ENCODE results near the gene C5orf24.
"Not testable (repeated sequence)": the region's sequence is repeated elsewhere in the genome, so short reads cannot be mapped to it uniquely, and the experiment has no call there.

C5orf24 gene

DNA sequence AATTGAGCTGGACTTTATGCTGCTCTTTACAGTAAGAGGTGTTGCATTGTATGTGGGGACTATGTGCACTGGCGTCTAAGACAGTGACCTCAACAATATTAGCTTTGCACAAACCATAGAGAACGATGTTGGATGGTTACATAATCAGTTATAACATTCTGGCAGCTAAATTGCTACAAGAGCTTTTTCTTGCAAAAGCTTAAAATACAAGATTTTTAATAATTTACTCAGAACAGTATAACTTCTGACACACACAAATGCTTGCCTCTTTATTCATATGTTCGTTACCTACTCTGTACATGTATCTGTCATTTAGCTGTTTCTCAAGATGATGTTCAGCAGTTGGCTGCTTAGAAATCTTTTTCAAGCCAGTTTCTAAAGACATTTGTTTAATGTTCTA is 11.6 kb downstream of the C5orf24 start:
- DNase-seq (ENCODE audit: low spot score) = no peak

DNA sequence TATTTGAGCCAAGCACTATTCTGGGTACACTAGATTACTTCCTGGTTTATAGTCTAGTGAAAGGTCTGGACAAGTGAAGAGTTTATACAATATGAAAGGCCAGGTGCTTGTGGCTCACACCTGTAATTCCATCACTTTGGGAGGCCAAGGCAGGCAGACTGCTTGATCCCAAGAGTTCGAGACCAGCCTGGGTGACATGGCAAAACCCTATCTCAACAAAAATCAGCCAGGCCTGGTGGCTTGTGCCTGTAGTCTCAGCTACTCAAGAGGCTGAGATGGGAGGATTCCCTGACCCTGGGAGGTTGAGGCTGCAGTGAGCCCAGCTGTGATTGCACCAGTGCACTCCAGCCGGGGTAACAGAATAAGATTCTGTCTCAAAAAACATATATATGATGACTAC is 18.9 kb downstream of the C5orf24 start:
- DNase-seq (ENCODE audit: low spot score) = no peak

DNA sequence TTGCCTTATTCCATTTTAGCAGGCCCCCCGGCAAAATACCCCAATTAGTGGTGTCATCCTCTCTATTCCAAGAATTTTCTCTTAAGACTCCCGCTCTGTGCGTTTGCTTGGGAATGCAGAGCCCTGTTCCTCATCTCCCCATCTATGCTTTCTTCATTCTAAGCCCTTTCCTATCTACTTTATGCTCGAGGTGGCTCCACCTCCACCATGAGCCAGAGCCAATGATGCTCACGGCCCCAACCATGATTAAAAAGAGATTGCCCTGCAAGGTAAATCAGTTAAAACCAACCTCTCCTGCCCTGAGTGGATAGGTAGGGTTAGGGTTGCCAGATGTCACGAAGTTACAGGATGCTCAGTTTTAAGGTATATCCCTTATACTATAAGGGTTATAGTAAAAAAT is 27.7 kb downstream of the C5orf24 start:
- no peak for DNase-seq (ENCODE audit: low spot score)

DNA sequence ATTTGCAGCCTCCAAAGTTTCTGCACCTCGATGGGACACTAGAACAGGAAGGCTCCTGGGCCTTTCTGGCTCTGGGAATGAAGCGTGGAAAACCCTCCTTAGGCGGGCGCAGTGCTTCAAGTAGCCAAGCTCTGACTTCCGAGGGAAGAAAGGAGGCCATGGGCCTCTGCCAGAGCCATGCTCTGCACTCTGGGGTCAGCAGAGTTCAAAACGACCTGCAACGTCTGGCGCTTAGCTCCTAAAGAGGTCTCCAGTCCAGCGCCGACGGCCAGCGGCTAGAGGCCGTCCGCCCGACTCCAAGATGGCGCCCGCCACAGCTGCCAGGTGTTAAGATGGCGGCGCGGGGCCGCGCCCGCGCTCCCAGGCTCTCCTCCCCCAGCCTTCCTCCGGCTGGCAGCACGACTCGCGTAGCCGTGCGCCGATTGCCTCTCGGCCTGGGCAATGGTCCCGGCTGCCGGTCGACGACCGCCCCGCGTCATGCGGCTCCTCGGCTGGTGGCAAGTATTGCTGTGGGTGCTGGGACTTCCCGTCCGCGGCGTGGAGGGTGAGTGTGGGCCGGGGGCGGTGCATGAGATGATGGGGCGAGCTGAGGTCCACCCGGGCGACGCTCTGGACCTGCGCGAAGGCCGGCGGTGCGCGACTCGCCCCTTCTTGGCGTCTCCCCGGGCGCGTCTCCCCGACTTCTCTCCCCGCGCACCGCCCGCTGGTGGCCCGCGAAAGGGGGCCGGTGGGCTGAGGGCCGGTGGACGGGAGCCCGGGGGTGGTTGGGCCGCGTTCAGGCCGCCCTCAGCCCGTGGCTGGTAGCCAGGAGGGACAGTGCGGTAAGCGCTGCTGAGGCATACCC is 28.4 kb downstream of the C5orf24 start, which contains the start of gene TXNDC15:
Gene TXNDC15, plus strand, starts transcription at position 385 of the 844 bp plus-strand sequence. Its CDS starts 57 bp downstream, at position 442.
- peak; percentile 96 for DNase-seq (ENCODE audit: low spot score)

DNA sequence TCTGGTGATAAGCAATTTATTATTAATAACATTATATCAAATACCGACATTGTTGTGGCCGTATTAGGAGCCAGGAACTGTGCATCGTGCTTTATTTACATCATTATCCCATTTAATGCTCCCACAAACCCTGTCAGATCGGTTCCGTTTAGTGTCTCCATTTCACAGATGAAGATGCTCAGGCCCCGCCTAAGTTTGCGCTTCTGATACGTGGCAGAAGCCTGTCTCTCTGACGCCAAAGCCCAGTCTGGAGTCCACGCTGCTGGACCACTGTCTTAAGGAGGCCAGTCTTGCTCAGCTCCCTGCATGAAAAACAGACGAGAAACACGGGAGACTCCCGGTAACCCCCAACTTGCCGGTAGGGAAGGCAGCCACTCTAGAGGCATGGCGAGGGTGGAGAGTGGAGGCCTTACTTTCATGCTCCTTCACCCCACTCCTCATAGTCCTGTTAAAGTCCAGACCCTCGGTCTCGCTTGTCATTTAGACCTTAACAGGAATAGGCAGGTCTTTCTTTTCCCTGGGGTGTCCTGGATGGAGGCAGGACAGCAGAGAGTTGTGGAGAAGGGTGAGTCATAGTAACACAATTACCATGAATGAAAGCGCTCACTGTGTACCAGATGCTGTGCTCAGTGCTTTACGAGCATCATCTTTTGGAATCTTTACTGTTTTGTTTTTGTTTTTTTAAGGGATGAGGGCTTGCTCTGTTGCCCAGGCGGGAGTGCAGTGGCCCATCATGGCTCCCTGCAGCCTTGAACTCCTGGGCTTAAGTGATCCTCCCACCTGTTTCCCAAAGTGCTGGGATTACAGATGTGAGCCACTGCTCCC is 29.3 kb downstream of the C5orf24 start:
- DNase-seq (ENCODE audit: low spot score) = peak; percentile 19

DNA sequence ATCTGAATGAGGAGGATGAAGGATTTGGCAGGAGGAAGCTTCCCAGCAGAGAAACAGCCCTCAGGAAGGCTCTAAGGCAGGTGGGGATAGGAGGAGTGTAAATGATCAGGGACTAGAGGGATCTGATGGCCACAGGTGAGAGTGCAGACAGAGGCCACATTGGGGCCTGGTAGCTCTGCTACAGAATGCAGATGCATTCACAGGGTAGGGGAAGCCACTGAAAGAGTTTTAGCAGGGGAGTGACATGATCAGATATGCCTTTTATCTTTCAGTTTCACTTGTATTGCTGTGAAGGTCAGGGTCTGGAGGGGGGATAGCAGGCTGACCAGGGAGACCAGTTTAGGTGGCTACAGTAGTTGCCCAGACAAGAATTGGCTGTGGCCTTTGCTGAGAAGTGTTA is 31.4 kb downstream of the C5orf24 start:
- DNase-seq (ENCODE audit: low spot score) = no peak

DNA sequence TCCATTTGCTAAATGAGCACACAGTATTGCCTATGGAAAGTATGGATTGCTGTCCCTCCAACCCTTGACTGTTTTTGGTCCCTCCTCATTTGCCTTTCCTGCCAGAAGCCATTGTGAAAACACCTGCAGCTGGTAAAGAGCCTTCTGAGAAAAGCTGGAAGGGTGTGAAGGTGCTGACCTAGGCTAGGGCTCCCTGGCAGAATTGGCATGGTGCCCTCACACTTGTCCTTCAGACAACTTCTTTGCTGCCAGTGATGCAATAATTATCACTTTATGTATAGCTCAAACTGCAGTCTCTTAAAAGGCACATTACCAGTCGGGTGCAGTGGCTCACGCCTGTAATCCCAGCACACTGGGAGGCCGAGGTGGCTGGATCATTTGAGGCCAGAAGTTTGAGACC is 32.6 kb downstream of the C5orf24 start:
- DNase-seq (ENCODE audit: low spot score) = no peak

DNA sequence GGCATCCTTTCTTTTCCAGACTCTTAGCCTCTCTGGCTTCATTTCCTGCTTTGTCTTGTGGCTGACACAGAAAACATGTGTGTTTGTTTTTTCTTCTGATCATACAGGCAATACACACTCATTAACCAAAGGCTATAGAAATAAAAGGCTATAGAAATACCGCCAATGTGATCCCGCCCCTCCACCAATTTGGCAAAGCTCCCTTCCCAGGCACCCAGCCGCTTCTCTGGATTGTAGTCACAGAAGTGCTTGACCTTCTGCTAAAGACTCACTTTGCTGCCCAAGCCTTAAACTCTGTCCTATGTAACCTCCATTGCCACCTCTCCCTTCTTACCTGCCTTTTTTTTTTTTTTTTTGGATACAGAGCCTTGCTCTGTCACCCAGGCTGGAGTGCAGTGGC is 33.7 kb downstream of the C5orf24 start:
- no peak for DNase-seq (ENCODE audit: low spot score)

DNA sequence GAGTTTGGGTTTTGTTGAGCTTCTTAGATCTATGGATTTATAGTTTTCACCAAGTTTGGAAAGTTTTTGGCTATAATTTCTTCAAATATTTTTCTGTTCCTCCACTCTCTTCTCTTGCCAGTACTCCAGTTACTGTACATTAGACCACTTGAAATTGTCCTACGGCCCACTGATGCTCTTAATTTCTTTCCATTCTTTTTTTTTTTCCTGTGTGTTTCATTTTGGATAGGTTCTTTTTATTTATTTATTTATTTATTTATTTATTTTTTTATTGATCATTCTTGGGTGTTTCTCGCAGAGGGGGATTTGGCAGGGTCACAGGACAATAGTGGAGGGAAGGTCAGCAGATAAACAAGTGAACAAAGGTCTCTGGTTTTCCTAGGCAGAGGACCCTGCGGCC is 35.2 kb downstream of the C5orf24 start:
- not testable (repeated sequence) for DNase-seq (ENCODE audit: low spot score)

DNA sequence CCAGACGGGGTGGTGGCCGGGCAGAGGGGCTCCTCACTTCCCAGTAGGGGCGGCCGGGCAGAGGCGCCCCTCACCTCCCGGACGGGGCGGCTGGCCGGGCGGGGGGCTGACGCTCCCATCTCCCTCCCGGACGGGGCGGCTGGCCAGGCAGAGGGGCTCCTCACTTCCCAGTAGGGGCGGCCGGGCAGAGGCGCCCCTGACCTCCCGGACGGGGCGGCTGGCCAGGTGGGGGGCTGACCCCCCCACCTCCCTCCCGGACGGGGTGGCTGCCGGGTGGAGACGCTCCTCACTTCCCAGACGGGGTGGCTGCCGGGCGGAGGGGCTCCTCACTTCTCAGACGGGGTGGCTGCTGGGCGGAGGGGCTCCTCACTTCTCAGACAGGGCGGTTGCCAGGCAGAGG is 35.9 kb downstream of the C5orf24 start:
- DNase-seq (ENCODE audit: low spot score) = not testable (repeated sequence)

DNA sequence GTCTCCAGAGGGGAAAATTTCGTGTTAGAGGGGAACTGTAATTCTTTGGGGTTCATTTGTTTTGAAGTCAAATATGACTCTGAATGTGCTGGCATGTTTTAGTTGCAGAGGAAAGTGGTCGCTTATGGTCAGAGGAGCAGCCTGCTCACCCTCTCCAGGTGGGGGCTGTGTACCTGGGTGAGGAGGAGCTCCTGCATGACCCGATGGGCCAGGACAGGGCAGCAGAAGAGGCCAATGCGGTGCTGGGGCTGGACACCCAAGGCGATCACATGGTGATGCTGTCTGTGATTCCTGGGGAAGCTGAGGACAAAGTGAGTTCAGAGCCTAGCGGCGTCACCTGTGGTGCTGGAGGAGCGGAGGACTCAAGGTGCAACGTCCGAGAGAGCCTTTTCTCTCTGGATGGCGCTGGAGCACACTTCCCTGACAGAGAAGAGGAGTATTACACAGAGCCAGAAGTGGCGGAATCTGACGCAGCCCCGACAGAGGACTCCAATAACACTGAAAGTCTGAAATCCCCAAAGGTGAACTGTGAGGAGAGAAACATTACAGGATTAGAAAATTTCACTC is 41.9 kb downstream of the C5orf24 start:
- no peak for DNase-seq (ENCODE audit: low spot score)

DNA sequence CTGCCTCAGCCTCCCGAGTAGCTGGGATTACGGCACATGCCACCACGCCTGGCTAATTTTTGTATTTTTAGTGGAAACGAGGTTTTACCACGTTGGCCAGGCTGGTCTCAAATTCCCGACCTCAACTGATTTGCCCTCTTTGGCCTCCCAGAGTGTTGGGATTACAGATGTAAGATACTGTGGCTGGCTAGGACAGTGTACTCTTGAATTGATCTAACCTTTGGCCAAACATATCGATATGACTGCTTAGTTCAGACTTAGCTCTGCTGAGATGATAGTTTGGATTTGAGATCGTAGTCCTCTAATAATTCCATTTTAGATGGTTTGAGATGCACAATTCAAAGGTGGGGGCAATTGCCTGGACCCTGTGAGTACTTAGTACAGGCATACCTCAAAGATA is 43.6 kb downstream of the C5orf24 start:
- DNase-seq (ENCODE audit: low spot score) = no peak

DNA sequence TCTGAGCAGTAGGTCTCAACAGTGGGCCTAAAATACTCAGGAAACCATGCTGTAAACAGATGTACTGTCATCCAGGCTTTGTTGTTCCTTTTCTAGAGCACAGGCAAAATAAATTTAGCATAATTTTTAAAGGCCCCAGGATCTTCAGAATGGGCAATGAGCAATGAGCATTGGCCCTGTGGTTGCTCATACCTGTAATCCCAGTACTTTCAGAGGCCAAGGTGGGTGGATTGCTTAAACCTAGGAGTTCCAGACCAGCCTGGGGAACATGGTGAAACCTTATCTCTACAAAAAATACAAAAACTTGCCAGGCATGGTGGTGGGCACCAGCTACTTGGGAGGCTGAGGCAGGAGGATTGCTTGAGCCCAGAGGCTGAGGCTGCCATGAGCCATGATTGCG is 45.7 kb downstream of the C5orf24 start:
- DNase-seq (ENCODE audit: low spot score) = no peak

DNA sequence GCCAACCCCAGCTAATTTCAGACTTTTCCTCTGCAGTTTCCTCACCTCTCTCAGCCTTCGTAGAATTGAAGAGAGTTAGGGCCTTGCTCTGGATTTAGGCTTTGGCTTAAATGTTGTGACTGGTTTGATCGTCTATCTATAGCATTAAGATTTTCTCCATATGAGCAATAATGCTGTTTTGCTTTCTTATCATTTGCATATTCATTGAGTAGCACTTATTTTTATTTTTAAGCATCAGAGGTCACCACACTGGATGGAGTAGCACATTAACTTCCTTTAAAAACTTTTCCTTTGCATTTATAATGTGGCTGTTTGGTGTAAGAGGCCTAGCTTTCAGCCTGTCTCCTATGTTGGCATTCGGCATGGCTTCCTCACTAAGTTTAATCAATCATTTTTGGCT is 46.5 kb downstream of the C5orf24 start:
- no peak for DNase-seq (ENCODE audit: low spot score)

DNA sequence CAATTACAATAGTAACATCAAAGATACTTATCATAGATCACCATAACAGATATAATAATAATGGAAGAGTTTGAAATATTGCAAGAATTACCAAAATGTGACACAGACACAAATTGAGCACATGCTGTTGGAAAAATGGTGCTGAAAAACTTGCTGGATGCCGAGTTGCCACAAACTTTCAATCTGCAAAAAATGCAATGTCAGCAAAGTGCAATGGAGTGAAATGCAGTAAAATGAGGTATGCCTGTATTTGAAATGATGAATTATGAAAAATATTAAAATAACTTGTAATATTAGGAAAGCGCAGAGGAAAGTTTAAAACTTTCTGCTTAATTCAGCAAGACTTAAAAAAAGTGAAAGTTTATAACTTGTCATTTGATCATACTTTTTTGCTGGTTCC is 47.2 kb downstream of the C5orf24 start:
- no peak for DNase-seq (ENCODE audit: low spot score)

DNA sequence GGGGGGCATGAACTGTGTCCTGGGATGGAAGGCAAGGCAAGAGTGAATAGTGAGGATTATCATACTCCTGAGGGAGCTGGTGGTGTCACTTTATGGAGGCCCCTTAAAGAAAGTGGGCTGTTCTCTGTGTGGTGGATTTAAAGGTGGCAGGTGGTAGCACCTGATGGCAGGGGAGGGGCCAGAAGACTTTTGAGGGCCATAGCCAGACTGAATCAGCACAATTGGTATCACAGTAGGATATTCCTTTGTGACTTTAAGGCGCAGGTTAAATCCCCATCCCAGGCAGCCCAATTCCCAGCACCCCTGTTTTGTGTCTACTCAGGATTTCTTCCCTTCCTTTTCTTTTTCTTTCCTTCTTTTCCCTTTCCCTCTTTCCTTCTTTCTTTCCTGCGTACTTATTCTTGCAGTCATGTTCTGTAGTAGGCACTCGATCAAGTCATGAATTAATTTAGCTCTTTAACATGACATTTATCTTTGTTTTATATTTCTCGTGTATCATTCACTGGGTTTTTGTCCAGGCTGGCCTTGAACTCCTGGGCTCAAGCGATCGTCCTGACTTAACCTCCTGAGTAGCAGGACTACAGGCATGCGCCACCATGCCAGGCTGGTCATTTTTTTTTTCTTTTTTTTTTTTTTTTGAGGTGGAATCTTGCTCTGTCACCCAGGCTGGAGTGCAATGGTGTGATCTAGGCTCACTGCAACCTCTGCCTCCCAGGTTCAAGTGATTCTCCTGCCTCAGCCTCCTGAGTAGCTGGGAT is 48.2 kb downstream of the C5orf24 start:
- no peak for DNase-seq (ENCODE audit: low spot score)

DNA sequence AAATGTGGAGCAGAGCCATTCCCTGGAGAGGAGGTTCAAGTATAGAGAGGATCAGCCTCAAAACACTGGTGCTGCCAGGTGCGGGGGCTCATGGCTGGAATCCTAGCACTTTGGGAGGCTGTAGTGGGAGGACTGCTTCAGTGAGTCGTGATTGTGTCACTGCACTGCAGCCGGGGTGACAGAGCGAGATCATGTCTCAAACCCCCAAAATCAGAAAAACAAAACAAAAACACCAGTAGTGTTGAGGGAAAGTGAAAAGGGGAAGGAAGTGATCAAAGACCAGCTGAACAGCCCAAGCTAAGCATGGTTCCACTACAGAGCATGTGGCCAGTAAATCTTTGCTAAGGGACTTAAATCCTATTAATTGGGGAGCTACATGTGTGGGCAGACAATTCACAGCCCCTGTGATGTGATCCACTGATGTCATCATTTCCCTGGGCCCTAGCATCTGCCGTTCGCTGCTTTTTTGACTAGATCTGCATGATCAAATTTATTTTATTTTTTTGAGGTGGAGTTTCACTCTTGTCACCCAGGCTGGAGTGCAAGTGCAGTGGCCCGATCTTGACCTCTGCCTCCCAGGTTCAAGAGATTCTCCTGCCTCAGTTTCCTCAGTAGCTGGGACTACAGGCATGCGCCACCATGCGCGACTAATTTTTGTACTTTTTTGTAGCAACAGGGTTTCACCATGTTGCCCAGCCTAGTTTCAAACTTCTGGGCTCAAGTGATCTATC is 56.5 kb downstream of the C5orf24 start:
- DNase-seq (ENCODE audit: low spot score) = no peak

DNA sequence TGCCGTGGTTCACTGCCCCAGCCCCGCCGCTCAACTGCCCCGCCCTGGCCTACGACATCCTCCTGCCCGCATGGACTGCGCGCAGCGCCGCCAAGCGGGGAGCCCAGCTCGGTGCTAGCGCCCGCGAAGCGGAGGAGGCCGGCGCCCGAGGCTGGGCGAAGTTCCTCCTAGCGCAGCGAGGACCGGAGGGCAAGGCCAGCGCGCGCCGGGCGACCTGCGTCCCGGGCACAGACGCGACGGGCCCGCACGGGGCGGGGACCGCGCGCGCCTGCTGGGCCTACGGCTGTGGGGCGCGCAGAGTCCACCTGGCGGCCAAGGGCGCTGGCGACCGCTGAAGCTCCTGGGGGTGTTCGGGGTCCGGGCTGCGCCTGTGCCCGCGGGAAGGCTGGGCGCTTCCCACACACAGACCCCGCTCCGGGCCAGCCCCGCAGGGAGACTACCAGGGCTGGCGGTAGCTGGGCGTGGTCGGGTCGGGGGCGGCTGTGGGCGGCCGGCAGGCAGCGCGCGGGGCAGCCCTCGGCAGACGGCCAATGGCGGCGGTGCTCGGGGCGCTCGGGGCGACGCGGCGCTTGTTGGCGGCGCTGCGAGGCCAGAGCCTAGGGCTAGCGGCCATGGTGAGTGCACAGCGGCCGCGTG is 59.0 kb downstream of the C5orf24 start, which contains the start of gene PCBD2:
Gene PCBD2, plus strand, starts transcription at position 522 of the 636 bp plus-strand sequence. Its CDS starts 9 bp downstream, at position 531.
- DNase-seq (ENCODE audit: low spot score) = peak; percentile 92

DNA sequence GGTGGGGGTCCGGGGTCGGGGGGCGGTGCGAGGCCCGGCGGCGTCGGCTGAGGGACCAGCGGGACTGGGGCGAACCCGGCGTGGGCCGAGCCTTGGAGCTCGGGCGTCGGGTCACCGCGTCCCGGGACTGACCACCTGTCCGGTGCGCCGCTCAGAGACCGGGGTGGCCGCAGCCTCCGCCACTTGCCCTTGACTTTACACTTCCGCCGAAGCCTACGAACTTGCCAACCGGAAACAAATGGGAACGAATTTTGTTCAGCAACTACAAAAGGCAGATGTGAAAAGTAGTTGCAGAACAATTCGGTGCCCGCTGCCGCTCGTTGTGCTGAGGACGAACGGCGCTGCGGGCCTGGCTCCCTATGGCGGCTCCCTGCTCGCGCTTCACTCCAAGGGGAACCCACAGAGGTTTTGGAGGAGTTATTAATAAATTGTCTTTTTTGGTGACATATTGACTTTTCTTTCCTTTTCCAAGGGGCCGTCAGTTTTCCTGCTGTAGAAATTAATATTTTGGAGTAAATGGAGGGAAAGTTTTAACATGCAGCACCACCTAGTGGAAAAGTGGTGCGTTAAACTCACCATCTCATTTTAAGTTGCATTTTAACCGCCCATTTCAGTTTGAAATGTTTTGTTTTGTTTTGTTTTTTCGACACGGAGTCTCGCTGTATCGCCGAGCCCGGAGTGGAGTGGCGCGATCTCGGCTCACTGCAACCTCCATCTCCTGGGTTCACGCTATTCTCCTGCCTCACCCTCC is 59.7 kb downstream of the C5orf24 start:
- peak; percentile 42 for DNase-seq (ENCODE audit: low spot score)

DNA sequence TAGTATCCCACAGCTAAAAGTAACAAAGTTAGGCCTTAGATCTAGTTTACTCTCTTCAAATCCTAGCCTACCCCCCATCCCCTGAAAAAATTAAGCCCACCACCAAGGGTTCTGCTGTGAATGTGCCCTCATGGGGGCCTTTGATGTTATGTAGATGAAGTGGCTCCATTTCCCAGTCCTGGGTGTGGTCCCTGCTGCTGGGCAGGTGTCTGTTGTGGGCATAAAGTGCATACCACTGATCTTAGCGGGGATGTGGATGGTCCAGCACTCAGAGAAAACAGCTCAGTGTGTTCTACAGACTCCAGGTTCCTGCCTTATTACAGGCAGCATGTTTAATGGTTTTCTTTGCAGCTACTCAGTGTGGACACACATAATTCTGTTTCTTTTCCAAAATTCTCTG is 61.0 kb downstream of the C5orf24 start:
- no peak for DNase-seq (ENCODE audit: low spot score)

Measured in iPS-NIHi11 (cell line).